Measurements from ENCODE around the gene STEAP4. TPM values are rescaled to one million over a fixed set of nuclear protein-coding genes. Genes with fewer than 3 reads are reported as not detected.

The STEAP4 gene
- polyA plus RNA-seq, 1 experiment: not detected

DNA sequence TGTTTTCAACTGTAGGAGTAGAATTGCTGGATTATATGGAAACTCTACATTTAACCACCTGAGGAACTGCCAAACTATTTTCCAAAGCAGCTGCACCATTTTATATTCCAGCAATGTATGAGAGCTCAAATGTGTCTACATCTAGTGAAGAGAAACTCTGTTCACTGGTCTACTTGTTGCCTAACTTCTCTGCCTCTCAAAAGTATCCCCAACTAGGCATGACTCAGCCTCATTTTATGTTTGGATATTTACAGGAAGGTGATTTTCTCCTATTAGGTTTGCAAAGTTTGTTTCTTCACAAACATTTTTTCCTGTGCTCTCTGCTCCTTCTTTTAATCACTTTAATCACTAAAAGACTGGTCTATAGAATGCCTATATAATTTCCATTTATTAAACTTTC, 49.8 kb downstream of the STEAP4 start:
- ChIA-PET CTCF (no interaction called here), POLR2A (no interaction called here)
- TF ChIP-seq, protein P1, sequence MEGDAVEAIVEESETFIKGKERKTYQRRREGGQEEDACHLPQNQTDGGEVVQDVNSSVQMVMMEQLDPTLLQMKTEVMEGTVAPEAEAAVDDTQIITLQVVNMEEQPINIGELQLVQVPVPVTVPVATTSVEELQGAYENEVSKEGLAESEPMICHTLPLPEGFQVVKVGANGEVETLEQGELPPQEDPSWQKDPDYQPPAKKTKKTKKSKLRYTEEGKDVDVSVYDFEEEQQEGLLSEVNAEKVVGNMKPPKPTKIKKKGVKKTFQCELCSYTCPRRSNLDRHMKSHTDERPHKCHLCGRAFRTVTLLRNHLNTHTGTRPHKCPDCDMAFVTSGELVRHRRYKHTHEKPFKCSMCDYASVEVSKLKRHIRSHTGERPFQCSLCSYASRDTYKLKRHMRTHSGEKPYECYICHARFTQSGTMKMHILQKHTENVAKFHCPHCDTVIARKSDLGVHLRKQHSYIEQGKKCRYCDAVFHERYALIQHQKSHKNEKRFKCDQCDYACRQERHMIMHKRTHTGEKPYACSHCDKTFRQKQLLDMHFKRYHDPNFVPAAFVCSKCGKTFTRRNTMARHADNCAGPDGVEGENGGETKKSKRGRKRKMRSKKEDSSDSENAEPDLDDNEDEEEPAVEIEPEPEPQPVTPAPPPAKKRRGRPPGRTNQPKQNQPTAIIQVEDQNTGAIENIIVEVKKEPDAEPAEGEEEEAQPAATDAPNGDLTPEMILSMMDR (IDR thresholded peaks at IDR 0.05; ENCODE audit: low read depth, low read length): no peak
- no peak overlapping the region for H3K27ac ChIP-seq (ENCODE audit: low read depth, low read length)
- H3K27me3 ChIP-seq (ENCODE audit: control insufficient read depth, insufficient read depth, low read length): no peaks in the 10 kb centered on the region
- no peak for DNase-seq (ENCODE audit: low read depth, low spot score)
- H3K9me3 ChIP-seq (ENCODE audit: control insufficient read depth, insufficient read depth, low read length): no peaks in the 10 kb centered on the region; the same call in 1 of the 2 replicates
- no peak overlapping the region for H3K4me3 ChIP-seq (ENCODE audit: low read depth, low read length)

DNA sequence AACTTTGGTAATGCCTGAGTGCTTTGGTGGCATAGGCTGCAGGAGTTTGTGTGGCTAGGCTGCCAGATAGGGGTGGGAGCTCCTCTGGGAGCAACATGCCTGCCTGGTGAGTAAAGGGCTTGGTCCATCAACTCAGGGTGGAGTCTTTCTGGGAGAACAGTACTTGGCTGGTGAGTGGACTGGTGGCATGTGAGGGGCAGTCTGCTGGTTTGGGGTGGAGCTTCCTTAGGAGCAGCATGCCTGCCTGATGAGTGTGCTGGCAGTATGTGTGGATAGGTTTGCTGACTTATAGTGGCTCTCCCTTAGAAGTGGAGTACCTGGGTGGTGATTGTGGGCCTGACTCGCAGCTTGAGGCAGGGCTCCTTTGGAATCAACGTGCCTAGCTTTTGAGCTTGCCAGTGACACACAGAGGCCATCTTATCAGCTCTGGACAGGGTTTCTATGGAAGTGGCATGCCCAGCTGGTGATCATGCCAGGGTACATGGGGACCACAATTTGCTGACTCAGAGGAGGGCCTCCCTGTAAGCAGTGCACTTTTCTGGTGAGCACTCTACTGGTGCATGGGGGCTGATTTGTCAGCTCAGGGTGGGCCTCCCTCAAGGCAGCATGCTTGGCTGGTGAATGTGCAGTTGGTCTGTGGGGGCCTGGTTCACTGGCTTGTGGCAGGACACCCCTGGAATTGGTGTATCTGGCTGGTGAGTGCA, 51.8 kb downstream of the STEAP4 start:
- TF ChIP-seq, protein P1 (IDR thresholded peaks at IDR 0.05; ENCODE audit: low read depth, low read length): no peak
- Histone ChIP-seq H3K27me3 (ENCODE audit: control insufficient read depth, insufficient read depth, low read length) (no peaks in the 10 kb centered on the region), H3K27ac (ENCODE audit: low read depth, low read length) (no peak overlapping the region), H3K4me3 (ENCODE audit: low read depth, low read length) (no peak overlapping the region), H3K9me3 (ENCODE audit: control insufficient read depth, insufficient read depth, low read length) (no peaks in the 10 kb centered on the region; the same call in 1 of the 2 replicates)
- ChIA-PET POLR2A (no interaction called here), CTCF (no interaction called here)
- no peak for DNase-seq (ENCODE audit: low read depth, low spot score)

DNA sequence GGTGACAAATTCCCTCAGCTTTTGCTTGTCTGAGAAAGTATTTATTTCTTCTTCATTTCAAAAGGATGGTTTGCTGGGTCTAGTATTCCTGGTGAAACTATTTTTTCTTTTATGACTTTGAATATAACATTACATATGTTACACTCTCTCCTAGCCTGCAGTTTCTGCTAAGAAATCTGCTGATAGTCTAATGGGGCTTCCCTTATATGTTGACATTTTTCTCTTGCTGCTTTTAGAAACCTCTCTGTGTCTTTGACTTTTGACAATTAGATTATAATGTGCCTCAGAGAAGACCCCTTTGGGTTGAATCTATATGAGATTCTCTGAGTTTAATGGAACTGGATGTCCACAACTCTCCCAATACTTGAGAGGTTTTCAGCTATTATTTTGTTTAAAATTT, 53.1 kb downstream of the STEAP4 start:
- H3K4me3 ChIP-seq (ENCODE audit: low read depth, low read length): no peak overlapping the region
- no peak overlapping the region for H3K27ac ChIP-seq (ENCODE audit: low read depth, low read length)
- ChIA-PET POLR2A (no interaction called here), CTCF (no interaction called here)
- H3K27me3 ChIP-seq (ENCODE audit: control insufficient read depth, insufficient read depth, low read length): no peaks in the 10 kb centered on the region
- TF ChIP-seq, protein P1 (IDR thresholded peaks at IDR 0.05; ENCODE audit: low read depth, low read length): no peak
- no peak for DNase-seq (ENCODE audit: low read depth, low spot score)
- no peaks in the 10 kb centered on the region; the same call in 1 of the 2 replicates for H3K9me3 ChIP-seq (ENCODE audit: control insufficient read depth, insufficient read depth, low read length)

DNA sequence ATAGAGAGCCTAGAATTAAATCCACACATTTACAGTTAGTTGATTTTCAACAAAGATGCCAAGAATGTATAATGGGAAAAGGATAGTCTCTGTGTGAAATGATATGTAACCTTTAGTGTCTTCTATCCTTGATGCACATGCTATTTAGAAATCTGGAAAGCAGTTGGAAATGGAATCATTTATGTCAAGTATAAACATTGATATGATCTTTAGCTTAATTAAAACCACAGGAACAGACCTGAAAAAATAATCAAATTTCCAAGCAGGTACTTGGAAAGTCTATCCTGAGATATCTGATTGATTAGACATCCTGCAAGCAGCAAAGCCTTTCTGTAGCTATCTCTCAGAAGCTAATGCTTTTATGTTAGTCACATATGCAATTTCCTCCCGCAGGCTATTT, 62.4 kb downstream of the STEAP4 start:
- Histone ChIP-seq H3K9me3 (ENCODE audit: control insufficient read depth, insufficient read depth, low read length) (no peaks in the 10 kb centered on the region), H3K27ac (ENCODE audit: low read depth, low read length) (no peak overlapping the region), H3K27me3 (ENCODE audit: control insufficient read depth, insufficient read depth, low read length) (no peaks in the 10 kb centered on the region), H3K4me3 (ENCODE audit: low read depth, low read length) (no peak overlapping the region)
- CTCF ChIA-PET: interaction anchor here (1.3 to 1.8 kb wide), 3 partner anchors 15 to 1379 kb away, joined by 3 to 19 read pairs (median 6); no protein-coding TSS in a partner anchor
- DNase-seq (ENCODE audit: low read depth, low spot score): no peak
- TF ChIP-seq, protein P1 (IDR thresholded peaks at IDR 0.05; ENCODE audit: low read depth, low read length): no peak
- POLR2A ChIA-PET: no interaction called here

DNA sequence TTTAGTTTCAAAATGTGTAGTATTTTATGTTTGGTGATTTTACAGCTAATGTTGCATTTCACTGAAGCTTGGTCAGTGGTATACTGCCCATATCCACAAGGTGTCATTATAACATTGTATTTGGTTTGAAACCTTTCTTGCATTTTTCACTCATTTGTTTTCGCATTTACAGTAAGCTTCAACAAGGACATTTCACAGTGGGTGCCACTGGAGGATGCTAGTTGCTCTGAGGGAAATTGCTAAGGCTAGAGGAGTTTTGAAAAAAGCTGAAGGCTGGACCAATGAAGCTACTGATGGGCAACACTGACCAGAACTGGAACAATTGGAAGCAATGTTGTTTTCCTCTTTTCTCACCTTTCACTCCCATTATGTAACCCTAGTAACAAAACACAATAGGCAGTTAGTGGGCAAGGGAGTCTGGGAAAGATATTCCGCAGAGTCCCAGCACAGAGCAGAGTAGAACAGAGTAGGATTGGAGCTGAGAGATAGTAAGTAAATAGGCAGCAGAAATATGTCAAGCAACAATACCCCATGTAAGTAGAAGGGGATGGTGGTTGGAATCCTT, 63.3 kb downstream of the STEAP4 start:
- POLR2A ChIA-PET: interaction anchor here (0.6 kb wide), 1 partner anchor 16 kb away, joined by 6 read pairs; no protein-coding TSS in a partner anchor
- TF ChIP-seq, protein P1 (IDR thresholded peaks at IDR 0.05; ENCODE audit: low read depth, low read length): peak; percentile 73
- H3K27ac ChIP-seq (ENCODE audit: low read depth, low read length): no peak overlapping the region
- H3K27me3 ChIP-seq (ENCODE audit: control insufficient read depth, insufficient read depth, low read length): no peaks in the 10 kb centered on the region
- H3K9me3 ChIP-seq (ENCODE audit: control insufficient read depth, insufficient read depth, low read length): no peaks in the 10 kb centered on the region
- CTCF ChIA-PET: interaction anchor here (0.8 to 1.8 kb wide), 12 partner anchors 14 to 1911 kb away, joined by 3 to 19 read pairs (median 4); partner anchors contain the start of gene STEAP1
- DNase-seq (ENCODE audit: low read depth, low spot score): no peak
- H3K4me3 ChIP-seq (ENCODE audit: low read depth, low read length): no peak overlapping the region

Measured in AG04450 (cell line).